Gastrocnemius medialis (tissue), 4 donors: ENCODE measurements around the gene CTSS. TPM values are rescaled to one million over a fixed set of nuclear protein-coding genes. Genes with fewer than 3 reads are reported as not detected.

Source experiments
- ATAC-seq, 2 donors: fragments of 150-250 bp; one replicate each; pipeline ENCODE4 v1.9.1; 2016
- DNase-seq, 2 donors: peaks; one replicate each; pipeline ENCODE4 v3.0.0-alpha.2; 2019
- H3K27ac ChIP-seq, 4 donors: fragments of 200-600 bp; sonication (generic); 1 replicate in 1 of 4; 2 replicates in 3 of 4; pipeline ENCODE4 v1.5.1; 2016 to 2018; ENCODE audit warnings: mild to moderate bottlenecking in 2 of 4, moderate library complexity in 1 of 4
- H3K27me3 ChIP-seq, 3 donors: fragments of 200-600 bp; sonication (generic) in 2 of 3; 1 replicate in 1 of 3; 2 replicates in 2 of 3; pipeline versions ENCODE4 v1.5.1 to v1.6.0; 2016 to 2019; ENCODE audit warnings: mild to moderate bottlenecking in 1 of 3, moderate library complexity in 1 of 3
- H3K36me3 ChIP-seq, 2 donors: fragments of 200-600 bp; sonication (generic) in 1 of 2; one replicate each; pipeline ENCODE4 v1.5.1; 2017 to 2018
- H3K4me1 ChIP-seq, 2 donors: fragments of 200-600 bp; sonication (generic) in 1 of 2; one replicate each; pipeline ENCODE4 v1.5.1; 2016 to 2017; ENCODE audit warnings: mild to moderate bottlenecking in 2 of 2
- H3K4me3 ChIP-seq, 4 donors: fragments of 200-600 bp; sonication (generic) in 3 of 4; 1 replicate in 1 of 4; 2 replicates in 3 of 4; pipeline ENCODE4 v1.5.1; 2016 to 2019; ENCODE audit warnings: mild to moderate bottlenecking in 2 of 4
- H3K9me3 ChIP-seq, 3 donors: fragments of 200-600 bp; sonication (generic) in 2 of 3; 1 replicate in 1 of 3; 2 replicates in 2 of 3; pipeline ENCODE4 v1.5.1; 2016 to 2019
- POLR2A ChIP-seq, 2 donors: fragments of 450-650 bp; IDR thresholded peaks; one replicate each; pipeline ENCODE4 v1.6.1; 2017; ENCODE audit warnings: antibody characterized with exemption in 2 of 2, mild to moderate bottlenecking in 2 of 2, moderate library complexity in 2 of 2
- in situ Hi-C, 4 donors: fragments of 200-750 bp; cut with MboI; loops; one replicate each; pipeline versions ENCODE4 v1.15.0 to v1.8.0; 2017; ENCODE audit warnings: low sequenced_read_pairs in 4 of 4
- intact Hi-C: fragments of 100-400 bp; cut with DNase I; formaldehyde crosslinking; loops from one replicate; pipeline ENCODE4 v1.15.1; 2023; ENCODE audit warnings: low total_unique reads
- total RNA-seq, 4 donors: library from RNA; depleted of rRNA; stranded (reverse); fragments of >200 nt; gene quantifications; one replicate each; pipeline versions ENCODE4 v1.1.0 to v1.2.3, GENCODE V29; 2016
- TF ChIP-seq, protein P1 (sequence below), 5 experiments: fragments of 450-650 bp in 3 of 5; fragments of 200-600 bp in 2 of 5; sonication (generic) in 2 of 5; IDR thresholded peaks in 4 of 5; conservative IDR thresholded peaks in 1 of 5; 1 replicate in 4 of 5; 2 replicates in 1 of 5; pipeline ENCODE4 v1.5.1; 2016 to 2019; ENCODE audit warnings: antibody characterized with exemption in 5 of 5, mild to moderate bottlenecking in 3 of 5, moderate library complexity in 3 of 5

CTSS gene
- total RNA-seq, 4 donors from 2014 or later, result 5.8 to 11.7 (median 10.6) TPM

DNA sequence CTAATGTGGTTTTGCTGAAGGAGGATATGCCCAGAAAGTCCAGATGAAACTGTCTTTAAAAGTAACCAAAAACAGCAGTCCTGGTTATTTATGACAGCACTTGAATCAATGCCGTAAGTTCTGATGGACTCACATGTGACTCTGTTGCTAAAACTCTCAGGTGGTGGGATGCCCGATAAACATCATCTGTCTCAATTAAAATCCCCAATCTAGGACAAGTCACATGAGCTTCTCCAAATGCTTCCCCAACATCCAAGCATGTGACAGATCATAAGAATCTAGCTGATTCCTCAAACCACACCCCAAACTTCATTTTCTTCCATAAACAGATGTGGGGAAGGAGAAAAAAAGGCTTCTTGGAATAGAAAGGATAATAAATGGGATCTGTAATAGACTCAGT is 43.3 kb upstream of the CTSS start:
- ATAC-seq (peak in 1 of 2 donors; percentile 43), DNase-seq (no peak)
- H3K4me3 ChIP-seq, result no peak overlapping the region
- in situ Hi-C loops, result no loop called here
- H3K4me1 ChIP-seq, result peaks cover 0 to 3% of the 10 kb centered on the region in 2 donors
- no peaks in the 10 kb centered on the region for H3K27me3 ChIP-seq
- intact Hi-C loops, result no loop called here
- H3K9me3 ChIP-seq, result no peaks in the 10 kb centered on the region
- no peak for TF ChIP-seq POLR2A (IDR thresholded peaks at IDR 0.05)
- TF ChIP-seq, protein P1, sequence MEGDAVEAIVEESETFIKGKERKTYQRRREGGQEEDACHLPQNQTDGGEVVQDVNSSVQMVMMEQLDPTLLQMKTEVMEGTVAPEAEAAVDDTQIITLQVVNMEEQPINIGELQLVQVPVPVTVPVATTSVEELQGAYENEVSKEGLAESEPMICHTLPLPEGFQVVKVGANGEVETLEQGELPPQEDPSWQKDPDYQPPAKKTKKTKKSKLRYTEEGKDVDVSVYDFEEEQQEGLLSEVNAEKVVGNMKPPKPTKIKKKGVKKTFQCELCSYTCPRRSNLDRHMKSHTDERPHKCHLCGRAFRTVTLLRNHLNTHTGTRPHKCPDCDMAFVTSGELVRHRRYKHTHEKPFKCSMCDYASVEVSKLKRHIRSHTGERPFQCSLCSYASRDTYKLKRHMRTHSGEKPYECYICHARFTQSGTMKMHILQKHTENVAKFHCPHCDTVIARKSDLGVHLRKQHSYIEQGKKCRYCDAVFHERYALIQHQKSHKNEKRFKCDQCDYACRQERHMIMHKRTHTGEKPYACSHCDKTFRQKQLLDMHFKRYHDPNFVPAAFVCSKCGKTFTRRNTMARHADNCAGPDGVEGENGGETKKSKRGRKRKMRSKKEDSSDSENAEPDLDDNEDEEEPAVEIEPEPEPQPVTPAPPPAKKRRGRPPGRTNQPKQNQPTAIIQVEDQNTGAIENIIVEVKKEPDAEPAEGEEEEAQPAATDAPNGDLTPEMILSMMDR (IDR thresholded peaks at IDR 0.05 in 4 of 5, conservative IDR thresholded peaks at IDR 0.05 in 1 of 5), result no peak
- peak overlapping the region in 2 of 4 donors; percentile 2 to 22 for H3K27ac ChIP-seq
- peaks cover 0 to 40% of the 10 kb centered on the region in 2 donors for H3K36me3 ChIP-seq

DNA sequence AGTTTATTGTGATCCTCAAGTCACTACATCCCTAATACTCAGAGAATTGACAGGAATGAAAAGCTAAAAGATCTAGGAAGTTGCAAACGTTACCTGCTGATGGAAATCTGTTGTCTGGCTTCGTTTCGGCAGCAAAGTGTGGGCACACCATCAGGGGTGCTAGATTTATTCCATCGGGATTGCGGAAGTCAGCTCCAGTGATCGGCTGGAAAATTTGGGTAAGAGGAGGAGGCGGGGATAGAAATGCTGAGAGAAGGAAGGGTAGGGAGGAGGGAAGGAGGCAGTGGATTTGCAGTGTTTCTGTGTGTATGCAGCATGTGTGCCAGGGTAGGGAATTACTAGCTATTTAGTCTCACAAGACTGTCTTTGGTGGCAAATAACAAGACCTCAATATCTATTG is 42.5 kb upstream of the CTSS start, which contains the start of gene CTSK:
CTSK (minus strand) TSS at position 140 of the 400 bp plus-strand sequence. CDS start 1,455 bp downstream, outside the sequence.
- in situ Hi-C loops (no loop called here), intact Hi-C loops (no loop called here)
- DNase-seq (peak in 1 of 2 donors; percentile 20), ATAC-seq (peak in 1 of 2 donors; percentile 47)
- Histone ChIP-seq H3K4me3 (peak within 1 kb of the TSS; percentile 7 to 32 (median 20)), H3K27me3 (no peaks in the 10 kb centered on the region), H3K9me3 (no peaks in the 10 kb centered on the region), H3K36me3 (peaks cover 0 to 40% of the 10 kb centered on the region in 2 donors), H3K4me1 (peaks cover 0 to 3% of the 10 kb centered on the region in 2 donors), H3K27ac (peak within 1 kb of the TSS in 3 of 4 donors; percentile 2 to 35 (median 22))
- TF ChIP-seq POLR2A (IDR thresholded peaks at IDR 0.05), result no peak
- TF ChIP-seq, protein P1 (IDR thresholded peaks at IDR 0.05 in 4 of 5, conservative IDR thresholded peaks at IDR 0.05 in 1 of 5), result no peak

DNA sequence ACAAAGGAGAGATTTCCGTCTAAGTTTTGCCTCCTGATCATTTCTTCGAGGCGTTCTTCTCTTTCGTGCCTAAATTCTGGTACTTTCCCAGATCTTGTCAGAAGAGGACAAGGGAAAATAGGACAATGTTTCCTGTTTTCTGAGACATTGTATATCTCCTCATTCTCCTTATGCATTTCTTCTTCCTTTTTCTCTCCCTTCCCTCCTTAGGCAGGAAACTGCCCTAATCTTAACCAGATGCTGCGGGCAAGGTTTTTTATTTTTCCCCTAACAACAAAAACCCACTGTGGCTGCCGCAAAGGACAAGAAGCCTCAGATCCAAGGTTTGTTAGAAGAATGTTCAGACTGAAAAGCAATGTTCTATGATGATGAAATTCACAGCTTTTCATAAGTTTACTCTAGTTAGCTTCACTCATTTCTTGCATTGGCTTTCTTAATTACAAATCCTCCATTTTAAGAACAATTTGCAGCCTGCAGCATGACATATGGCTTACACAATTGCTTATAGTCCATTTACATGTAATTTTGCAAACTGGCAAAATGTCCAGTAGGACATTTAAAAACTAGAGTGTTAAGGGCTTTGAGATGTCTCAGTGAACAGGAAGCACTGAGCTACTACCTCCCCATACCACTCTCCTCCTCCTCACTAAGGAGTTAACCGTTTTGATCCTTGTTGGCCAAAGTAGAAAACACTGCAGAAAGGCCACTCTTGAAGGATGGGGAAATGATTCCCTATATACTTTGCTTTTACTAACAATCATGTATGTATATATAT is 41.9 kb upstream of the CTSS start:
- TF ChIP-seq, protein P1 (IDR thresholded peaks at IDR 0.05 in 4 of 5, conservative IDR thresholded peaks at IDR 0.05 in 1 of 5), result no peak
- no peak for TF ChIP-seq POLR2A (IDR thresholded peaks at IDR 0.05)

DNA sequence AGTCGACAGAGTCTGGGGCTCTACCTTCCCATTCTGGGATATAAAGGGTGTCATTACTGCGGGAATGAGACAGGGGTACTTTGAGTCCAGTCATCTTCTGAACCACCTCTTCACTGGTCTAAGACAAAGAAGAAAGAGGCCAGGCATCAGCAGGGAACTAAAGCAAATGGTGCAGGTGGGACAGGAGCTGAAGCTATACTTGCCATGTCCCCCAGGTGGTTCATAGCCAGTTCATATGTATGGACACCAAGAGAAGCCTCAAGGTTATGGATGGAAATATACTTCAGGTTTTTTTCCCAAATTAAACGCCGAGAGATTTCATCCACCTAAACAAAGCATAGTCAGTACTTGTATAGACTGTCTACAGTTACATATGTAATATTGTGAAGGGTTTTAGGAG is 40.3 kb upstream of the CTSS start:
- in situ Hi-C loops (no loop called here), intact Hi-C loops (no loop called here)
- Histone ChIP-seq H3K36me3 (peaks cover 0 to 23% of the 10 kb centered on the region in 2 donors), H3K9me3 (no peaks in the 10 kb centered on the region), H3K4me1 (peaks cover 0 to 3% of the 10 kb centered on the region in 2 donors), H3K4me3 (no peak overlapping the region), H3K27me3 (no peaks in the 10 kb centered on the region), H3K27ac (no peak overlapping the region)
- DNase-seq (no peak), ATAC-seq (no peak)
- no peak for TF ChIP-seq POLR2A (IDR thresholded peaks at IDR 0.05)
- TF ChIP-seq, protein P1 (IDR thresholded peaks at IDR 0.05 in 4 of 5, conservative IDR thresholded peaks at IDR 0.05 in 1 of 5), result no peak

More for the DNA sequence above, 41.9 kb upstream of the CTSS start:
- Histone ChIP-seq H3K4me3 (peak overlapping the region; percentile 7 to 32 (median 20)), H3K27ac (peak overlapping the region in 2 of 4 donors; percentile 6 to 10), H3K36me3 (peaks cover 0 to 38% of the 10 kb centered on the region in 2 donors), H3K27me3 (no peaks in the 10 kb centered on the region), H3K9me3 (no peaks in the 10 kb centered on the region), H3K4me1 (peaks cover 0 to 3% of the 10 kb centered on the region in 2 donors)
- intact Hi-C loops, result no loop called here
- no peak for DNase-seq
- ATAC-seq, result no peak
- in situ Hi-C loops, result no loop called here
